Erythroblast (primary cell): ENCODE results near the gene TMEFF2.

ENCODE experiments used
- DNase-seq, 2 experiments: peaks; one replicate each; lab custom pipeline; 2025; lab: John Stamatoyannopoulos, UW
- GATA1 ChIP-seq: IDR thresholded peaks from 2 replicates; pipeline ENCODE4 v1.6.1; 2011; ENCODE audit warnings: low read depth, mild to moderate bottlenecking, control low read depth, low read length, moderate library complexity
- POLR2A ChIP-seq: IDR thresholded peaks from 2 replicates; pipeline ENCODE4 v1.6.1; 2011; ENCODE audit warnings: mild to moderate bottlenecking, low read length

TMEFF2 gene

GRCh38 chr2:191957996-191958860 lies 236.5 kb downstream of the TMEFF2 start:
- DNase-seq = no peak
- TF ChIP-seq GATA1 (no peak), POLR2A (no peak)

GRCh38 chr2:191954451-191954850 lies 240.3 kb downstream of the TMEFF2 start:
- no peak for DNase-seq
- TF ChIP-seq GATA1 = no peak

DNA sequence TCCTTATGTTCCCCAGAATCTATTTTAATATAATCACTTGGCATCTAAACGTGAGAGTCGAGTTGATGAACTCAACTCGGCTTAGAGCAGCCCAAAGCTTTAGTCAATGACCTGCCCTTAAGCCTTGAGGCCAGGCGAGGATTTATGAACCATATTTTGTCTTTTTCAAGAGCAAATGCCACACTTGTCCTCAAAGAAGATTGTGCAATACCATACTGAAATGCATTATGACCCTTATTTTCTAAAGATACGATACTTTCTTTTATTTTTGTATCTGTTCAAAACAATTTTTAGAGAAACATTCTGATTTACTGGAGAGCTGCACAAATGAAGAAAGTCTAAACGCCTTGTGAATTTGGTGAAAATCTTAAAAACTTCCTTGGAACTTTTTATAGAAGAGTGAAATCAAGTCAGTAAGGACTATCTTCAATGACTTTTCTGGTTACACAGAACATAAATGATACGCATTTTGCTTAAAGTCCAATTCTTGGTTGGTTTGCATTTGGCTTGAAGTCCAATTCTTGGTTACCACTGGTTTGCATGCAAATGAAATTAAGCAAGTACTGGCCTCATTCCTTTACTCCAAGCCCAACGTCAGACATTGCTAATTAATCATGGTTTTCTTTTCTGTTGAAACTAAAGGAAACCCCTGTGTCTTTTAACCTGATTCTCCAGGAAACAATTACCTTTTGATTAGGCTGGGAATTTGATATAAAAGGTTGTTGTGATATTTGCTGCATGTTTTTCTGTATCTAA lies 242.0 kb downstream of the TMEFF2 start:
- TF ChIP-seq GATA1 = no peak
- TF ChIP-seq POLR2A = no peak
- DNase-seq = no peak

GRCh38 chr2:191951832-191952231 lies 242.9 kb downstream of the TMEFF2 start:
- no peak for DNase-seq
- TF ChIP-seq GATA1 (no peak), POLR2A (no peak)

GRCh38 chr2:191951376-191951775 lies 243.4 kb downstream of the TMEFF2 start:
- DNase-seq = no peak
- TF ChIP-seq POLR2A (no peak), GATA1 (no peak)

GRCh38 chr2:191950132-191950874 lies 244.4 kb downstream of the TMEFF2 start:
- DNase-seq = peak; percentile 77 to 78

DNA sequence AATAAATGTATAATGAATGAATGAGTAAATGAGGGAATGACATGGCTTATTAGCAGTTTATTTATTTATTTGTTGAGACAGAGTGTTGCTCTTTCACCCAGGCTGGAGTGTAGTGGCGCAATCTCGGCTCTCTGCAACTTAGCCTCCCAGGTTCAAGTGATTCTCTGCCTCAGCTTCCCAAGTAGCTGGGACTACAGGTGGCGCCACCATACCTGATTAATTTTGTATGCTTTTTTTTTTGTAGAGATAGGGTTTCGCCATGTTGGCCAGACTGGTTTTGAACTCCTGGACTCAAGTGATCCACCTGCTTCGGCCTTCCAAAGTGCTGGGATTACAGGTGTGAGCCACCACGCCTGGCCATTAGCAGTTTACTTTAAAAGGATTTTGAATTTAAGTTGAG lies 247.5 kb downstream of the TMEFF2 start:
- peak in 1 of 2 experiments; percentile 15 for DNase-seq

More at GRCh38 chr2:191950132-191950874, 244.4 kb downstream of the TMEFF2 start:
- TF ChIP-seq POLR2A = no peak
- TF ChIP-seq GATA1 = no peak

GRCh38 chr2:191946471-191947182 lies 248.1 kb downstream of the TMEFF2 start:
- no peak for TF ChIP-seq POLR2A
- TF ChIP-seq GATA1 = no peak
- no peak for DNase-seq

More for the DNA sequence above, 247.5 kb downstream of the TMEFF2 start:
- no peak for TF ChIP-seq GATA1
- TF ChIP-seq POLR2A = no peak

DNA sequence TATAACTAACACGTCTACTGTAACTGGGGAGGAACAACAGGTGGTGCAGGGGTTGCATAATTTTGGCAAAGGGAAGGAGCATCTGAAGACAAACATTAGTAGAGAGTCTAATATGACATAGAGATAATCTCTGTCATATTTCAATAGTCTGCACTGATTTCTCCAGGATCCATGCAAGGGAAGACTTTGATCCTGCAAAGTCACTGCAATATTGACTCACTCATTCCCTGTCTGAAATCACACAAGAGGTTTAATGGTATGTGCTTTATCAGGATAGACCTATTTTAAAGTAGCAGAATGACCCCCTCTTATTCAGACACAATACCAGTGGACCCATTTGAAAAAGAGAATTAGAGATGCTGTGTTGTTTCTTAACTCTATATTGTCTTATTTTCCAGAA lies 249.1 kb downstream of the TMEFF2 start:
- no peak for TF ChIP-seq GATA1
- TF ChIP-seq POLR2A = no peak
- no peak for DNase-seq

DNA sequence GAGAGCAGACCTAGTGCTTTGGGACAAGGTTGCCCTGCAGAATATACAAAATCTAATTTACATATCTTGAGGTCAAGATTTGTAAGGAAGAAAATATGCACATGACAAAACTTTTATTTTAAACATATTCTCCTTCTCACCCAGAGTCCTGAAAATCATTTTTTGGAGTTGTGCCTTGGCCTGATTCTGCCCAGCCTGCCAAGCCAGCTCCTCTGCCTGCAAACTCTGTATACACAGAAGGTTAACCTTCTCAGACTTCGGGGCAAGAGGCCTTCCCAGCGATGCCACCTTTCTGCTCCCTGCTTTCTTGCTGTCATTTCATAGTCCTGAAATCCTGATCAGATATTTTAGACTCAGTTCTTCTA lies 252.0 kb downstream of the TMEFF2 start:
- no peak for TF ChIP-seq GATA1
- DNase-seq = no peak

GRCh38 chr2:191942090-191942738 lies 252.5 kb downstream of the TMEFF2 start:
- TF ChIP-seq POLR2A (no peak), GATA1 (no peak)
- no peak for DNase-seq

- TF ChIP-seq GATA1 (no peak), POLR2A (no peak)
- no peak for DNase-seq
Measured at GRCh38 chr2:191941376-191941929, 253.3 kb downstream of the TMEFF2 start.
